ENCODE measurements around the gene LHX3.

LHX3 gene

GRCh38 chr9:136193127-136193890 is 11.6 kb downstream of the LHX3 start:
- no peak for DNase-seq (ENCODE audit: low read depth, low spot score)

- no peak for DNase-seq (ENCODE audit: low read depth, low spot score)
Measured at GRCh38 chr9:136192289-136193126, 12.4 kb downstream of the LHX3 start.

GRCh38 chr9:136191960-136192286 is 13.0 kb downstream of the LHX3 start:
- DNase-seq (ENCODE audit: low read depth, low spot score) = no peak

GRCh38 chr9:136191099-136191959 is 13.6 kb downstream of the LHX3 start:
- no peak for DNase-seq (ENCODE audit: low read depth, low spot score)

- no peak for DNase-seq (ENCODE audit: low read depth, low spot score)
Measured at GRCh38 chr9:136190656-136191055, 14.3 kb downstream of the LHX3 start.

GRCh38 chr9:136190237-136190601 is 14.7 kb downstream of the LHX3 start:
- no peak for DNase-seq (ENCODE audit: low read depth, low spot score)

- DNase-seq (ENCODE audit: low read depth, low spot score) = no peak
Measured at GRCh38 chr9:136189394-136190236, 15.3 kb downstream of the LHX3 start.

- no peak for DNase-seq (ENCODE audit: low read depth, low spot score)
Measured at GRCh38 chr9:136187683-136188586, 17.0 kb downstream of the LHX3 start.

- no peak for DNase-seq (ENCODE audit: low read depth, low spot score)
Measured at GRCh38 chr9:136187197-136187596, 17.7 kb downstream of the LHX3 start.

- no peak for DNase-seq (ENCODE audit: low read depth, low spot score)
Measured at GRCh38 chr9:136186386-136186785, 18.5 kb downstream of the LHX3 start.

- DNase-seq (ENCODE audit: low read depth, low spot score) = no peak
Measured at GRCh38 chr9:136185596-136186366, 19.1 kb downstream of the LHX3 start.

GRCh38 chr9:136185066-136185465 is 19.9 kb downstream of the LHX3 start:
- DNase-seq (ENCODE audit: low read depth, low spot score) = no peak

- DNase-seq (ENCODE audit: low read depth, low spot score) = no peak
Measured at GRCh38 chr9:136182850-136183422, 22.0 kb downstream of the LHX3 start.

GRCh38 chr9:136182420-136182787 is 22.5 kb downstream of the LHX3 start:
- DNase-seq (ENCODE audit: low read depth, low spot score) = no peak

- no peak for DNase-seq (ENCODE audit: low read depth, low spot score)
Measured at GRCh38 chr9:136181784-136182419, 23.0 kb downstream of the LHX3 start.

- no peak for DNase-seq (ENCODE audit: low read depth, low spot score)
Measured at GRCh38 chr9:136180586-136180985, 24.3 kb downstream of the LHX3 start.

- DNase-seq (ENCODE audit: low read depth, low spot score) = no peak
Measured at GRCh38 chr9:136179761-136180160, 25.2 kb downstream of the LHX3 start.

GRCh38 chr9:136179101-136179616 is 25.8 kb downstream of the LHX3 start:
- DNase-seq (ENCODE audit: low read depth, low spot score) = no peak

GRCh38 chr9:136178773-136179075 is 26.2 kb downstream of the LHX3 start:
- DNase-seq (ENCODE audit: low read depth, low spot score) = no peak

Measured in iPS DF 19.7 (cell line).